ENCODE measurements around the gene NPTX1.

NPTX1 gene

GRCh38 chr17:80503031-80503430, 26.6 kb upstream of the NPTX1 start:
- DNase-seq: no peak

DNA sequence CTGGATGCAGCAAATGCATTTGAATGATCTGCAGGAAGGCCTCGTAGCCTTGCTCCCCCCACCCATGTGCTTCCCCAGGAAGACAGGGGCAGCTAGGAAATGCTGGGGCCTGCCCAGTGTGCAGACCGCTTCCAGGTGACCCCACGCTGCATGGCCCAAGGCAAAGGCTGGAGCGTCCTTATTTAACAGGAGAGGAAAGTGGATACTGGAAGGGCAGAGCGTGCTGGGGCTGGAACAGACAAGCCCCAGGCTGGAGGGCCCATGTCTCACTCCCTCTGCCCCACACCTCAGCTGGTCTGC, 26.1 kb upstream of the NPTX1 start:
- DNase-seq: no peak

DNA sequence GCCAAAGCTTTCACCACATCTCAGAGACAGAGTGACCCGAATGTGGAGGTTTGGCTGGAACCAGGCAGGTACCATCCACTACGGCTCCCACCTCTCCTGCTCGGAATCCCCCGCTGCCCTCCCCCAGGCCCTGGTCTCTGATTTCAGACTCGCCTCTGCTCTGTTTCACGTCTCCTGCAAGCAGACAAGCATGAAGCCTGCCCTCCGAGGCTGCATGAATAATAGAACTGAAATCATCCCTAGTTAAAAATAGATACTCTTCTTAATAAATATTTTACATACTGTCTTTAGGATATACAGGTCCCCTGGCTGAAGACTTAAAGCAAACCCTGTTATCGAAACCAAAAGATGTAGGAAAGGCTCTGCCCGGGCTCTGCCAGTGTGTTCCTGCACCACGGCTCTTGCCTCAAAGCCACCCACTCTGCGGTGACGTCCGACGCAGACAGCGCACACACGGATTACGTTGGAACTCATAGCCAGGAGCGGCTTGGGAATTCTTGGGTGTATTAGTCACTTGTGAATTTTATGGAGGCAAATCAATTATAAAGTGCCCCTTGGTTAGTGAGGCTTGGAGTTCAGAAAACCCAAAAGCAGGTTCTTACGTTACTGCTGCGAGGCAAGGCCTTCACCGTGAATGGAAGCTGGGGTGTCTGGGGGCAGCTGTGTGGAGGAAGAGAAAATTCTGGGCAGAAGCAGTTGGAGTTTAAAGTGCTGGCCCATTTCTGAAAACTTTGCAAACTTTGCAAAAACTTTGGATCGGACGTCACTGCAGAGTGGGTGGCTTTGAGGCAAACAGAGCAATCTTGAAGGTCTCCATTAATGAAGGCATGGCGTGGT, 25.6 kb upstream of the NPTX1 start:
- no peak for DNase-seq

DNA sequence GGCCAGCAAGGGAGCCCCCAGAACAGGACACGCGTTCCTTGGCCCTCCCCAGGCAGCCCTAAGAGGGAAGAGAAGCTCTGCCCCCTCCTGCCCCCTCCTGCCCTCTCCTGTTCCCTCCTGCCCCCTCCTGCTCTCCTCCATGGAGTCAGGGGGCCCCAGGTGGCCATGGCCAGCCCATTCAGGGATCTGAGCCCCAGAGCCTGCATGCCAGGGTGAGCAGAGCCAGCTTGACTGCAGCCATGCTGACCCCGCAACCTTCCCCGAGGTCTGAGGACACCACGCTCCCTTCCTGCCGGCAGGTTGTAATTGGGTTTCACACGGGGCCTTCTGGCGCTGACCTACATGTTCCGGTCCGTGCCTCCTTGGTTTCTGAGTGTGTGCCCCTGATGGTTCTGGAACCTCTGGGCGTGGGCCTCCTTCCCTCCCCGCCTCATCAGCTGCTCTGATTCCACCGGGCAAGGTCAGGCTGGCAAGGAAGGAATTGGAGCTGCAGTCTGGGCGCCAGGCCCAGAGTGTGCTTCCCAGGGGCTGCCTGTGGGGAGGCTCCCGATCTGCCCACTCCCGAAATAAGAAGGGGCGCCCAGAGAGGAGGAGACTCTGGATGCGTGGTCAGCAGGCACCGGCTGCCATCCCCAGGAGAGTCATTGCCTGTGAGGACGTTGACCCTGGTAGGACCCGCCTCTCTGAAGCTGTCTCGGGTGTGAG, 23.7 kb upstream of the NPTX1 start:
- no peak for DNase-seq

DNA sequence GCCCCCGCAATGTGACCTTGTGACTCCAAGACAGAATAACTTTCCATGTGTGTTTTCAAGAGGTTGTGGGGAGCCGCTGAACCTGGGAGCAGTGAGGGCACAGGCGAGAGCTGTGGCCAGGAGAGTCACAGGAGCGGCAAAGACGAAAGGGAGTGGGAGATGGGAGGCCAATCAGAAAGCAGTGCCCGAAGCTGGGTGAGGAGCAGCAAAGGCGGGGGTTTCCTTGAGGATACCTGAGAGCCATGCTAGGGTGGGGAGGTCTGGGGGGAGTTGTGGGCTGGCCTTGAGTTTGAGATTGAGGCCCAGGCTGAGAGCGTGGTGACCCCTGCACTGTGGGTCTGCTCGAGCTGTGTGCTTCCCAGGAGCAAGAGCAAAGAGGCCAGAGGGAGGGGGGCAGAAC, 23.2 kb upstream of the NPTX1 start:
- DNase-seq: no peak

- no peak for DNase-seq
Measured at GRCh38 chr17:80498920-80499410, 22.6 kb upstream of the NPTX1 start.

DNA sequence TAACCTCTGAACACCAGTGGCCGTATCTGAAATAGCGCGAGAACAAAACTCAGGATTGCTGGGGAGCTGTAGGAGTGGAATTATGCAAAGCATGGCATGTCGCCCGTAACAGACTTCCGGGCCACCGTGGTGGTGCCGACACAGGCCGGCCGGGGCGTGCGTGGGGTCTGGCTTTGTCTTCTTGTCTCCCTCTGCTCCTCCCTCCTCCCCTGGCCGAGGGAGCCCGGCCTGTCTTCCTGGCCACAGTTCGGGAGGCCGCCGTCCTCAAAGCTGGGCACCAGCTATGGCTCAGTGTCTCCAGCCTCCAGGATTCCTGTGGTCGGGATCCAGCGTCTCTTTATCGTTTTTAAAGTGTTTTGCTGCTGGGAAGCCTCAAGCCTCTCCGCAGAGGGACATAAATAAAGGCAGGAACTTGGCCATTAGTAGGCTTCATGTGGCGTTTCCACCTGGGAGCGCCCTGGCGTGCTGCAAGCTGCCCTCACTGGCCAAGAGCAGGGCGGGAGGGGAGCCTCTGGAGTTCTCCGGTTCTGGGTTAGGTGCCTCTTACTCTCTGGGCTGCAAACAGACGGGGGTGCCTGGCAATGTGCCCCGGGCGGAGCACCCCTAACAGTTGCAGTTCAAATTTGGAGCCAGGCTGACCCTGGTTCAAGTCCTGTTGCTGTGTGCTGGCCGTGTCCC, 22.0 kb upstream of the NPTX1 start:
- DNase-seq: no peak

DNA sequence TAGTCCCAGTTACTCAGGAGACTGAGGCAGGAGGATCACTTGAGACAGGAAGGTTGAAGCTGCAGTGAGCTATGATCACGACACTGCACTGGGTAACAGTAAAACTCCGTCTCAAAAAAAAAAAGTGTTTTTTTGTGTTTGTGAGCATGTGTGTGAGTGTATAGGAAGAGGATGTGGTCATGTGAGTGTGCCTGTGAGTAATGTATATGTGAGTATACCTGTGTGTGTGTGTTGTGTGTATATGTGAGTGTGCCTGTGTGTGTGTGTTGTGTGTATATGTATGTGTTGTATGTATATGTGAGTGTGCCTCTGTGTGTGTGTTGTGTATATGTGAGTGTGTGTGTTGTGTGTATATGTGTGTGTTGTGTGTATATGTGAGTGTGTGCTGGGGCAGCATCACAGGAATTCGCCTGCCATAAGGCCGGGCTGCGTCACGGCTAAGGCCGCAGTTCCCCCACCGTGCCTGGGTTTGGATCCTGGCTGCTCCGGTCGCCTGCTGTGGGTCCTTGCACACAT, 21.4 kb upstream of the NPTX1 start:
- no peak for DNase-seq

DNA sequence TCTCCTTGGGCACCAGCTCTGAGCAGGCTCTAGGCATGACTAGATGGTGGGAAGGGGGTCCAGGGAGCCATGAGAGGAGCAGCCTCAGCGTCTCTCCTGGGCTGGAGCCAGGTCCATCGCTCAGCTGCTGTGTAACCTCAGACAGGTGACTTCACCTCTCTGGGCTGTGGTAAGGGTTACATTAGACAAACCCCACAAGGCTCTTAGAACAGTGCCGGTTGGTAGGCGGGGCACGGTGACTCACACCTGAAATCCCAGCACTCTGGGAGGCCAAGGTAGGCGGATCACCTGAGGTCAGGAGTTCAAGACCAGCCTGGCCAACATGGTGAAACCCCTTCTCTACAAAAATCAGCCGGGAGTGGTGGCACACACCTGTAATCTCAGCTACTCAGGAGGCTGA, 18.1 kb upstream of the NPTX1 start:
- DNase-seq: no peak

DNA sequence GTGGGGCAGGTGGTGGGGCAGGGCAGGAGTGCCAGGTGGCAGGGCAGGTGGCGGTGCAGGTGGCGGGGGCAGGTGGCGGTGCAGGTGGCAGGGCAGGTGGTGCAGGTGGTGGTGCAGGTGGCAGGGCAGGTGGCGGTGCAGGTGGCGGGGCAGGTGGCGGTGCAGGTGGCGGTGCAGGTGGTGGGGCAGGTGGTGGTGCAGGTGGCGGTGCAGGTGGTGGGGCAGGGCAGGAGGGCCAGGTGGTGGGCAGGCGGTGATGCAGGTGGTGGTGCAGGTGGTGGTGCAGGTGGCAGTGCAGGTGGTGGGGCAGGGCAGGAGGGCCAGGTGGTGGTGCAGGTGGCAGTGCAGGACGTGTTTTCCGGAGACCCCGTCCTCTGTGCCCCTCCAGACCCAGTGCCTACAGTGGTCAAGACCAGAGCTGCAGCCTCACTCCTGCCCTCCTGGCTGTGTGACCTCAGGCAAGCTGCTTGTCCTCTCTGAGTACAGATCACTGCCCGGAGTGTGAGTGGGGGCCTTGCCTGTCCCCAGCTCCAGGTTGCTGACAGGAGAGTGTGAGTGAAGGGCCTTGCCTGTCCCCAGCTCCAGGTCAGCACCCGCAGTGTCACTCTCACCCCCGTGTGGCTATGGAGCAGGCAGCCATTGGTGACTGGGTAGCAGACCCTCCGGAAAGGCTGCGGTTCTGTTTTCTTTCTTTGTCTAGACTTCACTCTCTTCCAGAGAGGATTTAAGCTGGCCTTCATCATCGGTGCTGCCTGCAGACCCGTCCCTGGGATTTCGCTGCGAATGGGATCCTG, 16.1 kb upstream of the NPTX1 start:
- DNase-seq: no peak

DNA sequence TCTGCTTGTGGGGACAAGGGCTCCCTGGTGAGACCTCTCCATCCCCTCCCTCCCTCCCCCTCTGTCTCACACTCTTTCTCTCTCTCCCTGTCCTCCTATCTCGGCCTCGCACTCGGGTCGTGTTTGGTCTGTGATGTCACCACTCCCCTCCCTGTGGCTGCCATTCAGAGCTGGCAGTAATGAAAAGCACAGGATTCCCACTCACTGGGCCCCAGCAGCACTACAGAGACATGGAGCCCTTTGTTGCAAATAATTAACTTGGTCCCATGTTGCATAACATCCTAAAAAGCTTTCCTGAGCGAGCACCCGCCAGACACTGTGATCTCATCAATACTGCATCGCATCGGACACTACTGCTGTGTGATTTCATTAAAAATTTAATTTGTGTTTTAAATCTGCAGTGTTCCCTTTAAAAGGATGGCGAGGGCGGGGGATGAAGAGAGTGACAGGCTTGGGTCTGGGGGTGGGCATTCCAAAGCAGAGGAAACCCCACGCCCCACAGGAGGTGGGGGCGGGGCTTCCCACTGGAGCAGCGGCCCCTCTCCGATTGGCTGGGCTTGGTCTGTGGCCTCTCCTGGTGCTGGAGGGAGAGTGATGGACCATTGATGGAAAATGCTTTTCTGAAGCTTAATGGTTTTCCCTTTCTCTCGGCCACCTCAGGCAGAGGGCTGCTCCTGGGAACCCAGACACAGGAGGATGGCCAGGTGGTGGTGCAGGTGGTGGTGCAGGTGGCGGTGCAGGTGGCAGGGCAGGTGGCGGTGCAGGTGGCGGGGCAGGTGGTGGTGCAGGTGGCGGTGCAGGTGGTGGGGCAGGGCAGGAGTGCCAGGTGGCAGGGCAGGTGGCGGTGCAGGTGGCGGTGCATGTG, 15.3 kb upstream of the NPTX1 start:
- DNase-seq: no peak

- DNase-seq: no peak
Measured at GRCh38 chr17:80487511-80487910, 11.1 kb upstream of the NPTX1 start.

GRCh38 chr17:80486692-80487091, 10.3 kb upstream of the NPTX1 start:
- no peak for DNase-seq

DNA sequence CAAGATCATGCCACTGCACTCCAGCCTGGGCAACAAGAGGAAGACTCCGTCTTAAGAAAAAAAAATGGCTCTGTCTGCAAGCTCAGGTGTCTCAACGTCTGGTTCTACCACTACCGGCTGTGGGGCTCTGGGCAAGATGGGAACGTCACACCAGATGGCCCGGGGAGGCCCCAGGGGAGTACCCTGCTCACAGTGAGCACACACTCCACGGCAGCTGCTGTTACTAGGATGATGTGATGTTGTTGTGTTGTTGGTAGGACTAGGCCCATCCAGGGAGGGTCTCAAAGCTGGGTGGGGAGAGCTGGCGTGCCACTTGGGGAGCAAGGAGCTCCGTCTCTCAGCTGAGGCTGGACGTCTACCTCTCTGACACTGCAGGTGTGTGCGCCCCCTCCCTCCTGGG, 9.4 kb upstream of the NPTX1 start:
- DNase-seq: no peak

DNA sequence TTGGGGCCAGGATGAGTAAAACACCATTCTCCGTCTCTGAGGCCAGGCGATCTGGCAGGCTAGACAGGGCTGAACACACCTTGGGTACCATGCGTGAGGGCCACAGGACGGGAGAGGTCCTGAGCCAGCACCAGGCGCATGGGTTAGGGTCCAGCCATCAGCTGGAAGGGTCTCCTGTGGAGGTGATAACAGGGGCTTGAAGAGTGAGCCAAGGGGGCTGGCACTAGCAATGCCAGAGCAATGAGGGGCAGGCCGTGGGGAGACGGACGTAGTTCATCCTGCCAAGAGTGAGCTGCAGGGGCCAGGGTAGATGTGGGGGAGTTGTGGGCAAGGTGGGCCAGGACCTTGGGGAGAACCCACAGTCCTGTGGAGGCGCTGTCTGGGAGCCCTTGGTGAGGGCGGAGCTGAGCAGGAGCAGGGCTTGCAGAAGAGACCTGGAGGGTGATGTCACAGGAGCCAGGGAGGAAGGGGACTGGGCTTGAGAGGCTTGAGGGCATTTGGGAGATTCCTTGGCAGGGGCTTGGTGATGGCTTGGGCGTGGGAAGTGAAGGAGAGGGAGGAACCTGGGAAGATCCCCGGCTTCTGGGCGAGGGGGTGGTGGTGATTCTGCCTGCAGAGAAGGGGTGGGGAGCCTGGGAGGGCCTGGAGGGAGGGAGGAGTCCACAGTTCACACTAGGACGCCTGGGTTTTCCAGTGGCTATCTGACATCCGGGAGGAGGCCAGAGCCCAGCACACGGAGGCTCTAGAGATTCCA, 6.3 kb upstream of the NPTX1 start:
- no peak for DNase-seq

- DNase-seq: no peak
Measured at GRCh38 chr17:80482058-80482318, 5.6 kb upstream of the NPTX1 start.

GRCh38 chr17:80481284-80482057, 5.1 kb upstream of the NPTX1 start:
- DNase-seq: no peak

- no peak for DNase-seq
Measured at GRCh38 chr17:80480248-80480647, 3.8 kb upstream of the NPTX1 start.

DNA sequence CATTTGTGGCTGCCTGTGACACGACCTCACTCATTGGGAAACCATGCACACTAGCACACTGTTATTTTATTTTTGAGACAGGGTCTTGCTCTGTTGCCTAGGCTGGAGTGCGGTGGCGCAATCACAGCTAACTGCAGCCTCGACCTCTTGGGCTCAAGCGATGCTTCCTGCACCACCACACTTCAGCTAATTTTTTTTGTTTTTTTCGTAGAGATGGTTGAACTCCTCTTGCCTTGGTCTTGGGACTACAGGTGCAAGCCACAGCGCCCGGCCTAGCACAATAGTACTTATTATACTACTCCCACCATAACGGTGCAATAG, 2.8 kb upstream of the NPTX1 start:
- DNase-seq: no peak

DNA sequence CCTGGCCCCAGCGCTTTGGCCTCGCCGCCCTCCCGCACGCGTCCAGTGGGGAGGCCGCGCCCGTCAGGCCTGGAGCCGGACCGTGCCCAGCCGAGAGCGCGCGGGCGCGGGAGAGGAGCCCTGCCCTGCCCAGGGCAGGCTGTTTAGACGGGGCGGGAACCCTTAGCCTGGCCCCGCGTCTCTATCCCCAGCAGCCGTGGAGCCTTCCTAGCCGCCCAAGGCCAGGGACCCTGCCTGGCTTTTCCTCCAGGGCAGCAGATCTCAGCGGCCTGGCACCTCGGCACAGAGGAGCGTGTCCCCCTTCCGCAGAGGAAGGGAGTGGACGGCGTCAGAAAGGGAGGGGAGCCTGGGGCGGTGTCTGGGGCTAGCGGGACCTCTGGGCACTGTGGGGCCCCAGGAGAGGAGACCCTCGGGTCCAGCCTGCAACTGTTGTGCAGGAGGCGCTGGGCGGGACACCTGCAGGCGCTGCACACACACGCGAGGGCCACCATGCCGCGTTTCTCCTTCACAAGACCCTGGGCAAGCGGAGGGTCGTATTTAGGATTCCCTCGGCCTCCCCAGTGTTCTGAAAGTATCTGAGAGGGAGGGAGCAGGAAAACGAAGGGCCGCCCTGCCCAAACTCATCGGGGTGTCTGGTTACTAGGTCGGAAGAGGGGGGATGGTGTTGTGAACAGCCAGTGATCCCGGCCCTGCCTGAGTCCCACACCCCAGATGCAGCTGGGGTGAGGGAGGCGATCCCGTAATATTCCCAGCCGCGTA, 2.3 kb upstream of the NPTX1 start:
- DNase-seq: no peak
